ENCODE data around the gene PLA2G12A. TPM values are rescaled to one million over a fixed set of nuclear protein-coding genes. Genes with fewer than 3 reads are reported as not detected.

PLA2G12A gene
- total and polyA plus RNA-seq, 9 of the 15 experiments (the other 6 are each of a cell fraction or from before 2014, with no cell fraction given): 24.2 to 226 (median 80.5) TPM

DNA sequence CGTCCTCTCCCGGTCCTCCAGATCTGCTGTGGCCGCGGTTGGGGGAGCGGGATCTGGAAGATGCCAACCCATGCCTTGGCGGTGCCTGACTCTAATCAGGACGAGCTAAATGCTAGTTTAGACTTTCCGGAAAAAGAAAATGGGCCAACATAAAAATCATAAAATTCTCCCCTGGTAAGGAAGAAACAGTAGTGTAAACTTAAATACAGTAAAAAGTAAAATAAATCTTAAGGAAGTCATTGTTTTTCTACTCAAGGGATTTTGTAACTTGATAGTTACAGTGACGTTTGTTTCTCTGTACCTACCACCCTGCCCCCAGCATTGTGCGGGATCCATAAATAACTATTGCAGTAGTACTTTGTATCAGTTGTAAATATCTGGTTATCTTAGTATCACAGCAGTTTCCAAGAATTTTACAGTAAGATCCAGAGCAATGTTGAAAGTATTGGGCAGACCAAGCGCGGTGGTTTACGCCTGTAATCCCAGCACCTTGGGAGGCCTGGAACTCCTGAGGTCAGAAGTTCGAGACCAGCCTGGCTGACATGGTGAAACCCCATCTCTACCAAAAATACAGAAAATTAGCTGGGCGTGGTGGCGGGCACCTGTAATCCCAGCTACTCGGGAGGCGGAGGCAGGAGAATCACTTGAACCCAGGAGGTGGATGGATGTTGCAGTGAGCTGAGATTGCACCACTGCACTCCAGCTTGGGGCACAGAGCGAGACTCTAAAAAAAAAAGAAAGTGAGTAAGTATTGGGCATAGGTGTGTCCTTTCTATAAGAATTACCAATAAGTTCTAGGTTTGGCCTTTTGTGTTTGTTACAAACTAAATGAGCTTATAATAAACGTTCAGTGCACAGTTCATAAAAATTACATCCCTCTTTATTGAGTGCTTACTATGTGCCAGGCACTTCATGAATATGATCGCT, 1.0 kb upstream of the PLA2G12A start (continued):
- TF ChIP-seq, protein P1, sequence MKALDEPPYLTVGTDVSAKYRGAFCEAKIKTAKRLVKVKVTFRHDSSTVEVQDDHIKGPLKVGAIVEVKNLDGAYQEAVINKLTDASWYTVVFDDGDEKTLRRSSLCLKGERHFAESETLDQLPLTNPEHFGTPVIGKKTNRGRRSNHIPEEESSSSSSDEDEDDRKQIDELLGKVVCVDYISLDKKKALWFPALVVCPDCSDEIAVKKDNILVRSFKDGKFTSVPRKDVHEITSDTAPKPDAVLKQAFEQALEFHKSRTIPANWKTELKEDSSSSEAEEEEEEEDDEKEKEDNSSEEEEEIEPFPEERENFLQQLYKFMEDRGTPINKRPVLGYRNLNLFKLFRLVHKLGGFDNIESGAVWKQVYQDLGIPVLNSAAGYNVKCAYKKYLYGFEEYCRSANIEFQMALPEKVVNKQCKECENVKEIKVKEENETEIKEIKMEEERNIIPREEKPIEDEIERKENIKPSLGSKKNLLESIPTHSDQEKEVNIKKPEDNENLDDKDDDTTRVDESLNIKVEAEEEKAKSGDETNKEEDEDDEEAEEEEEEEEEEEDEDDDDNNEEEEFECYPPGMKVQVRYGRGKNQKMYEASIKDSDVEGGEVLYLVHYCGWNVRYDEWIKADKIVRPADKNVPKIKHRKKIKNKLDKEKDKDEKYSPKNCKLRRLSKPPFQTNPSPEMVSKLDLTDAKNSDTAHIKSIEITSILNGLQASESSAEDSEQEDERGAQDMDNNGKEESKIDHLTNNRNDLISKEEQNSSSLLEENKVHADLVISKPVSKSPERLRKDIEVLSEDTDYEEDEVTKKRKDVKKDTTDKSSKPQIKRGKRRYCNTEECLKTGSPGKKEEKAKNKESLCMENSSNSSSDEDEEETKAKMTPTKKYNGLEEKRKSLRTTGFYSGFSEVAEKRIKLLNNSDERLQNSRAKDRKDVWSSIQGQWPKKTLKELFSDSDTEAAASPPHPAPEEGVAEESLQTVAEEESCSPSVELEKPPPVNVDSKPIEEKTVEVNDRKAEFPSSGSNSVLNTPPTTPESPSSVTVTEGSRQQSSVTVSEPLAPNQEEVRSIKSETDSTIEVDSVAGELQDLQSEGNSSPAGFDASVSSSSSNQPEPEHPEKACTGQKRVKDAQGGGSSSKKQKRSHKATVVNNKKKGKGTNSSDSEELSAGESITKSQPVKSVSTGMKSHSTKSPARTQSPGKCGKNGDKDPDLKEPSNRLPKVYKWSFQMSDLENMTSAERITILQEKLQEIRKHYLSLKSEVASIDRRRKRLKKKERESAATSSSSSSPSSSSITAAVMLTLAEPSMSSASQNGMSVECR (CRISPR knock-in tag; IDR thresholded peaks at IDR 0.05): no peak
- TF ChIP-seq FOXA1 (IDR thresholded peaks at IDR 0.05; ENCODE audit: borderline replicate concordance) (no peak), ZNF143 (CRISPR knock-in tag; IDR thresholded peaks at IDR 0.05) (no peak), FUS (optimal IDR thresholded peaks at IDR 0.05; ENCODE audit: low read depth, low read length) (no peak), KAT8 (IDR thresholded peaks at IDR 0.05; ENCODE audit: low read depth) (no peak), CEBPG (CRISPR knock-in tag; IDR thresholded peaks at IDR 0.05) (no peak), CEBPG (tag; conservative IDR thresholded peaks at IDR 0.05 in 1 of 2, IDR thresholded peaks at IDR 0.05 in 1 of 2) (peak; percentile 31 to 53; a peak in 3 of 4 replicates), TBP (optimal IDR thresholded peaks at IDR 0.05; ENCODE audit: low read depth, low read length) (peak; percentile 45), RFX5 (IDR thresholded peaks at IDR 0.05; ENCODE audit: low read depth, low read length) (no peak), HCFC1 (IDR thresholded peaks at IDR 0.05; ENCODE audit: low read depth, low read length) (no peak), ZSCAN32 (CRISPR knock-in tag; IDR thresholded peaks at IDR 0.05) (no peak), MEF2A (IDR thresholded peaks at IDR 0.05; ENCODE audit: control insufficient read depth, low read depth, low read length) (peak; percentile 89), PML (IDR thresholded peaks at IDR 0.05; ENCODE audit: low read length) (no peak; the same call in 1 of the 2 replicates), FOXJ2 (tag; IDR thresholded peaks at IDR 0.05) (peak; percentile 25; the same call in 1 of the 2 replicates), TAL1 (IDR thresholded peaks at IDR 0.05) (peak; percentile 22; the same call in 1 of the 2 replicates), E2F3 (CRISPR knock-in tag; IDR thresholded peaks at IDR 0.05) (no peak), KDM1A (IDR thresholded peaks at IDR 0.05) (peak; percentile 41 to 55; a peak in 2 of 4 replicates), MYC (IDR thresholded peaks at IDR 0.05; ENCODE audit: low read depth, low read length) (no peak), MYC (CRISPR knock-in tag; IDR thresholded peaks at IDR 0.05; ENCODE audit: borderline replicate concordance, low read depth) (no peak), LARP7 (IDR thresholded peaks at IDR 0.05) (no peak), PTRF (tag; IDR thresholded peaks at IDR 0.05) (no peak), ZKSCAN8 (CRISPR knock-in tag; IDR thresholded peaks at IDR 0.05) (no peak)
- TF ChIP-seq, protein P2, sequence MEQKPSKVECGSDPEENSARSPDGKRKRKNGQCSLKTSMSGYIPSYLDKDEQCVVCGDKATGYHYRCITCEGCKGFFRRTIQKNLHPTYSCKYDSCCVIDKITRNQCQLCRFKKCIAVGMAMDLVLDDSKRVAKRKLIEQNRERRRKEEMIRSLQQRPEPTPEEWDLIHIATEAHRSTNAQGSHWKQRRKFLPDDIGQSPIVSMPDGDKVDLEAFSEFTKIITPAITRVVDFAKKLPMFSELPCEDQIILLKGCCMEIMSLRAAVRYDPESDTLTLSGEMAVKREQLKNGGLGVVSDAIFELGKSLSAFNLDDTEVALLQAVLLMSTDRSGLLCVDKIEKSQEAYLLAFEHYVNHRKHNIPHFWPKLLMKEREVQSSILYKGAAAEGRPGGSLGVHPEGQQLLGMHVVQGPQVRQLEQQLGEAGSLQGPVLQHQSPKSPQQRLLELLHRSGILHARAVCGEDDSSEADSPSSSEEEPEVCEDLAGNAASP (IDR thresholded peaks at IDR 0.05): no peak
- TF ChIP-seq, protein P3, sequence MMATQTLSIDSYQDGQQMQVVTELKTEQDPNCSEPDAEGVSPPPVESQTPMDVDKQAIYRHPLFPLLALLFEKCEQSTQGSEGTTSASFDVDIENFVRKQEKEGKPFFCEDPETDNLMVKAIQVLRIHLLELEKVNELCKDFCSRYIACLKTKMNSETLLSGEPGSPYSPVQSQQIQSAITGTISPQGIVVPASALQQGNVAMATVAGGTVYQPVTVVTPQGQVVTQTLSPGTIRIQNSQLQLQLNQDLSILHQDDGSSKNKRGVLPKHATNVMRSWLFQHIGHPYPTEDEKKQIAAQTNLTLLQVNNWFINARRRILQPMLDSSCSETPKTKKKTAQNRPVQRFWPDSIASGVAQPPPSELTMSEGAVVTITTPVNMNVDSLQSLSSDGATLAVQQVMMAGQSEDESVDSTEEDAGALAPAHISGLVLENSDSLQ (IDR thresholded peaks at IDR 0.05): peak; percentile 4; the same call in 1 of the 2 replicates

Measured in K562 (cell line).